ENCODE measurements around the gene CYP2D6.
A peak's percentile ranks its signal among the peaks of the same experiment; 100 is the strongest.

CYP2D6 gene

GRCh38 chr22:42091455-42091782 is 39.2 kb downstream of the CYP2D6 start:
- POLR2A ChIA-PET: interaction anchor here (1.4 to 2.3 kb wide), 2 partner anchors 11 to 352 kb away, joined by 3 to 10 read pairs; partner anchors contain the start of gene SMDT1
- peak overlapping the region; percentile 67 for H3K4me3 ChIP-seq (ENCODE audit: low read depth, low read length)
- CTCF ChIA-PET: interaction anchor here (0.6 to 5.6 kb wide), 38 partner anchors 8 to 394 kb away, joined by 3 to 177 read pairs (median 4); partner anchors contain the start of genes CENPM, NFAM1 and SMDT1
- DNase-seq (ENCODE audit: low read depth, low spot score): no peak
- no peak for TF ChIP-seq CTCF (IDR thresholded peaks at IDR 0.05; ENCODE audit: insufficient read depth, low read length, missing control alignments)

GRCh38 chr22:42090596-42091454 is 39.8 kb downstream of the CYP2D6 start, which contains the start of gene NDUFA6:
Gene NDUFA6, minus strand, starts transcription at chr22:42090772. Its CDS starts 28 bp downstream, at chr22:42090744.
- ChIA-PET CTCF (interaction anchor here (0.6 to 5.6 kb wide), 40 partner anchors 8 to 394 kb away, joined by 3 to 177 read pairs (median 4); partner anchors contain the start of genes CENPM, NFAM1 and SMDT1), POLR2A (interaction anchor here (1.2 to 2.3 kb wide), 3 partner anchors 11 to 353 kb away, joined by 3 to 10 read pairs (median 3); partner anchors contain the start of gene SMDT1)
- peak; percentile 92 for DNase-seq (ENCODE audit: low read depth, low spot score)
- peak within 1 kb of the TSS; percentile 97 for H3K4me3 ChIP-seq (ENCODE audit: low read depth, low read length)
- peak; percentile 95 for TF ChIP-seq CTCF (IDR thresholded peaks at IDR 0.05; ENCODE audit: insufficient read depth, low read length, missing control alignments)

GRCh38 chr22:42086051-42086450 is 44.6 kb downstream of the CYP2D6 start:
- TF ChIP-seq CTCF (IDR thresholded peaks at IDR 0.05; ENCODE audit: insufficient read depth, low read length, missing control alignments): no peak
- no peak overlapping the region for H3K4me3 ChIP-seq (ENCODE audit: low read depth, low read length)
- ChIA-PET POLR2A (interaction anchor here (0.6 kb wide), 1 partner anchor 475 kb away, joined by 3 read pairs; no protein-coding TSS in a partner anchor), CTCF (no interaction called here)
- DNase-seq (ENCODE audit: low read depth, low spot score): no peak

GRCh38 chr22:42084874-42085273 is 45.7 kb downstream of the CYP2D6 start:
- TF ChIP-seq CTCF (IDR thresholded peaks at IDR 0.05; ENCODE audit: insufficient read depth, low read length, missing control alignments): no peak
- H3K4me3 ChIP-seq (ENCODE audit: low read depth, low read length): no peak overlapping the region
- ChIA-PET CTCF (no interaction called here), POLR2A (no interaction called here)
- DNase-seq (ENCODE audit: low read depth, low spot score): no peak

GRCh38 chr22:42083119-42083518 is 47.5 kb downstream of the CYP2D6 start:
- DNase-seq (ENCODE audit: low read depth, low spot score): no peak
- ChIA-PET POLR2A (no interaction called here), CTCF (interaction anchor here (1.0 to 1.5 kb wide), 2 partner anchors 8 to 386 kb away, joined by 4 to 8 read pairs; no protein-coding TSS in a partner anchor)
- TF ChIP-seq CTCF (IDR thresholded peaks at IDR 0.05; ENCODE audit: insufficient read depth, low read length, missing control alignments): no peak
- H3K4me3 ChIP-seq (ENCODE audit: low read depth, low read length): no peak overlapping the region

- ChIA-PET CTCF (interaction anchor here (1.2 to 4.6 kb wide), 3 partner anchors 10 to 364 kb away, joined by 3 to 44 read pairs (median 8); partner anchors contain the start of gene NDUFA6), POLR2A (interaction anchor here (1.5 kb wide), 1 partner anchor 10 kb away, joined by 10 read pairs; the partner anchor contains the start of gene NDUFA6)
- DNase-seq (ENCODE audit: low read depth, low spot score): no peak
- no peak for TF ChIP-seq CTCF (IDR thresholded peaks at IDR 0.05; ENCODE audit: insufficient read depth, low read length, missing control alignments)
- H3K4me3 ChIP-seq (ENCODE audit: low read depth, low read length): peak overlapping the region; percentile 89
Measured at GRCh38 chr22:42080287-42080686, 50.3 kb downstream of the CYP2D6 start.
